Mononuclear cell (primary cell): ENCODE data around the gene UGT1A5. TPM values are rescaled to one million over a fixed set of nuclear protein-coding genes. Genes with fewer than 3 reads are reported as not detected.

Source experiments
- H3K27me3 ChIP-seq: 2 replicates; pipeline ENCODE4 v1.6.0; 2011; ENCODE audit warnings: low read length, control low read depth; ENCODE audit not compliant: insufficient read depth
- H3K4me1 ChIP-seq: 2 replicates; pipeline ENCODE4 v1.5.1; 2011; ENCODE audit warnings: mild to moderate bottlenecking, low read length, control low read depth; ENCODE audit not compliant: insufficient read depth
- H3K4me3 ChIP-seq: 2 replicates; pipeline ENCODE4 v1.5.1; 2011; ENCODE audit warnings: mild to moderate bottlenecking, low read length, moderate library complexity
- H3K9me3 ChIP-seq: 2 replicates; pipeline ENCODE4 v1.5.1; 2011; ENCODE audit warnings: low read depth, mild to moderate bottlenecking, control low read depth, low read length
- total RNA-seq: library from RNA; depleted of rRNA; stranded (reverse); fragments of >200 nt; gene quantifications from one replicate; pipeline ENCODE4 v1.2.3, GENCODE V29; 2012

The UGT1A5 gene
- not detected for total RNA-seq

DNA sequence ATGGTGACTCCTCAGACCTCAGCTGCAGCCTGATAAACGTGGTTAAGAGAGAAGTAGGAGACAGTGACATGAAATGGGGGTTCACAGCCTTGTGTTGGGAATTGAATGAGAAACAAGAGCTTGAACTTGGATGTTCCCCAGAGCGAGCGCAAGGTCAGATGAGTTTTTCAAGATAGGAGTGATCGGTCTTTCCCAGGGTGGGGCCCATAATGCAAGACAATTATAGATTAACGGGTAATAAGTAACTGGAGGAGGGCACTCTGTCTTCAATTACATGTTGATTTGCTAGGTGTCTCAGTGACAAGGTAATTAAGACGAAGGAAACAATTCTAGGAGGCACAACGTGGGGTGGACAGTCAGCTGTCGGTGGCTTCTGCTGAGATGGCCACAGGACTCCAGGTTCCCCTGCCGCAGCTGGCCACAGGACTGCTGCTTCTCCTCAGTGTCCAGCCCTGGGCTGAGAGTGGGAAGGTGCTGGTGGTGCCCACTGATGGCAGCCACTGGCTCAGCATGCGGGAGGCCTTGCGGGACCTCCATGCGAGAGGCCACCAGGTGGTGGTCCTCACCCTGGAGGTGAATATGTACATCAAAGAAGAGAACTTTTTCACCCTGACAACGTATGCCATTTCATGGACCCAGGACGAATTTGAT is at the start of gene UGT1A5:
TSS of gene UGT1A5 (plus strand) at position 297 of the 651 bp plus-strand sequence. CDS start at position 382, 85 bp downstream.
- Histone ChIP-seq H3K4me3 (no peak within 1 kb of the TSS), H3K27me3 (peaks cover 7% of the 10 kb centered on the region), H3K9me3 (no peaks in the 10 kb centered on the region), H3K4me1 (no peaks in the 10 kb centered on the region)

DNA sequence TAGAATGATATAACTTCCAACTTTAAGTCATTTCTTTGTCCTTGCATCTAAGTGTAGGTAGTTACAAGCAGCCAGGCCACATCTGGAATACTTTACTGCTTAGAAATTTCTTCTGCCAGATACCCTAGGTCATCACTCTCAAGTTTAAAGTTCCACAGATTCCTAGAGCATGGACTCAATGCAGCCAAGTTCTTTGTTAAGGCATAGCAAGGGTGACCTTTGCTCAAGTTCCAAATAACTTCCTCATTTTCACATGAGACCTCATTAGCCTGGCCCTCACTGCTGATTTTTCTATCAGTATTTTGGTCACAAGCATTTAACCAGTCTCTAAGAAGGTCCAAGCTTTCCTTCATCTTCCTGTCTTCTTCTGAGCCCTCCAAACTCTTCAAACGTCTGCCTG is 48.8 kb upstream of the UGT1A5 start:
- H3K9me3 ChIP-seq, result no peaks in the 10 kb centered on the region
- peaks cover 2% of the 10 kb centered on the region for H3K27me3 ChIP-seq
- H3K4me3 ChIP-seq, result no peak overlapping the region
- H3K4me1 ChIP-seq, result no peaks in the 10 kb centered on the region

DNA sequence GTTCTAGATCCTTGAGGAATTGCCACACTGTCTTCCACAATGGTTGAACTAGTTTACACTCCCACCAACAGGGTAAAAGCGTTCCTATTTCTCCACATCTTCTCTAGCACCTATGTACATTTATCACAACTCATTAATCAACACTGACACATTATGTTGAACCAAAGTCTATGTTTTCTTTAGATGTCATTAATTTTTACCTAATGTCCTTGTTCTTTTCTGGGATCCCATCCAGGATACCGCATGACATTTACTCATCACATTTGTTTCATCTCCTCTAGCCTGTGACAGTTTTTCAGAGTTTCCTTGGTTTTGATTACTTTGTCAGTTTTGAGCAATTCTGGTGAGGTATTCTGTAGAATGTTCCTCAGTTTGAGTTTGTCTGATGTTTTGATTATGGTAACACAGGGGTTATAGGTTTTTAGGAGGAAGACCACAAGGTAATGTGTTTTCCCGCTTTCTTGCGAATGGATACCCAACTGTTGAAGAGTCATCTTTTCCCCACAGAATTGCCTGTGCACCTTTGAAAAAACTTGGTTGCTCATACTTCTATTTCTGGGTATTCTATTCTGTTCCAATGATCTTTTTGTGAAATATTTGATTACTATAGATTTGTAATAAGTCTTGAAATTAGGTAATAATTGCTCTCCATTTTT is 44.0 kb upstream of the UGT1A5 start:
- H3K9me3 ChIP-seq, result no peaks in the 10 kb centered on the region
- peaks cover 2% of the 10 kb centered on the region for H3K27me3 ChIP-seq
- H3K4me3 ChIP-seq, result no peak overlapping the region
- no peaks in the 10 kb centered on the region for H3K4me1 ChIP-seq

DNA sequence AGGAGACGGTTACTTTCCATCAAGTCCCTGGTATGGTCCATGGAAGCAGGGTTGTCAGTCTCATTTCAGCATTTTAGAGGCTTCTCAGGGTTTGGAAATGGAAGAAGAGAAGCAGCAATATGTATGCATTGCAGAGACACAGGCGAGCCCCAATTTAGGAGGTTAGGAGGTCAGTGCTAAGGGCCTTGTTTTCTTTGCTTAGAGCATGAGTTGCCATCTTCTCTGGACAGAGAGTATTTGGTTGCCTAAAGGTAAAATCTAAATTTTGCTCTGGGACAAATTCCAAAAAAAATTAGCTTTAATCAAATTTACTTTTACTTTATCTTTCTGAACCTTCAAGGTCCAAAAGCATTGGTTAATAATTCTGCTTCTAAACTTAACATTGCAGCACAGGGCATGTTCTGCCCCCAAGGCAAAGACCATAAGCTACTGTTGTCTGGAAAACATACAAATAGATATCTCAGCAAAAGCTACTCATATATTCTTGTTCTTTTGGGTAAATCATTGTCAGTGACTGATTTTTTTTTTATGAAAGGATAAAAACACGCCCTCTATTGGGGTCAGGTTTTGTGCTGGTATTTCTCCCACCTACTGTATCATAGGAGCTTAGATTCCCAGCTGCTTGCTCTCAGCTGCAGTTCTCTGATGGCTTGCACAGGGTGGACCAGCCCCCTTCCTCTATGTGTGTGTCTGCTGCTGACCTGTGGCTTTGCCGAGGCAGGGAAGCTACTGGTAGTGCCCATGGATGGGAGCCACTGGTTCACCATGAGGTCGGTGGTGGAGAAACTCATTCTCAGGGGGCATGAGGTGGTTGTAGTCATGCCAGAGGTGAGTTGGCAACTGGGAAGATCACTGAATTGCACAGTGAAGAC is 41.2 kb upstream of the UGT1A5 start, which contains the start of gene UGT1A9:
TSS of gene UGT1A9 (plus strand) at position 609 of the 872 bp plus-strand sequence. CDS start at position 646, 37 bp downstream.
- Histone ChIP-seq H3K27me3 (peaks cover 2% of the 10 kb centered on the region), H3K4me3 (no peak within 1 kb of the TSS), H3K4me1 (no peaks in the 10 kb centered on the region), H3K9me3 (no peaks in the 10 kb centered on the region)

DNA sequence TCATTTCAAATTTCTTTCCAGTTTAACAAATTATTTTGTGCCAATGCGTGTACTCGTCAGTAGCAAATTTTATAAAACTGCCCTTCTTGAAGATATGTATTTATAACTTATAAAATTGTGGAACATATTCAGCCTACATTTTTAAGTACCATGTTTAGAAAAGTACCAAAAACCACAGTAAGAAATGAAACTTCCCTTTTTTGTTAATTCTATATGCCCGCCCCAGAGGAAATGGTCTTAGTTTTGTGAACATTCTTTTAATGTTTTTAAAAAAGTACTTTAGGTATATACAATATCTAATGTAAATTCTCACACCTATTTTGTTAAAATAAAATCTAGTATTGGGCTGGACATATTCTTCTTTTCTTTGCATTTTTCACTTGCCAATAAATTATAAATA is 39.8 kb upstream of the UGT1A5 start:
- H3K9me3 ChIP-seq, result no peaks in the 10 kb centered on the region
- H3K4me1 ChIP-seq, result no peaks in the 10 kb centered on the region
- no peak overlapping the region for H3K4me3 ChIP-seq
- peaks cover 2% of the 10 kb centered on the region for H3K27me3 ChIP-seq

DNA sequence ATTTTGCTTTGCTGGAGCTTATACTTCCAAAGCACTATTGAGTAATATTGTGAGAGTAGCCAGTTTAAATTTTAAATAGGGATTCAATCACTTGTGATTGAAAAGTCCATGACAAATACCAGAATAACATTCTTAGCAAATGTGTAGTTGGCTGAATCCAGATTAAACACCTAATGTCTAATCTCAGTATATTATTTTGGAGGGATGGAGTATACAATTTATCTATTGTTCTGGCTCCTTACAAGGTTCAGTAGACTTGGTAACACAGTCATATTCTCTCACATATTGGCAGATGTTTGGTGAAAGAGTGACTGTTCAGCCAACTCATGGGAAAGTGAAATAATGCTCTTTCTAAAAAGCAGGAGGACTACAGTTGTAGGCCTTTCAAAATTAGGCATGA is 38.8 kb upstream of the UGT1A5 start:
- no peaks in the 10 kb centered on the region for H3K9me3 ChIP-seq
- no peaks in the 10 kb centered on the region for H3K4me1 ChIP-seq
- H3K27me3 ChIP-seq, result peaks cover 2% of the 10 kb centered on the region
- H3K4me3 ChIP-seq, result no peak overlapping the region

DNA sequence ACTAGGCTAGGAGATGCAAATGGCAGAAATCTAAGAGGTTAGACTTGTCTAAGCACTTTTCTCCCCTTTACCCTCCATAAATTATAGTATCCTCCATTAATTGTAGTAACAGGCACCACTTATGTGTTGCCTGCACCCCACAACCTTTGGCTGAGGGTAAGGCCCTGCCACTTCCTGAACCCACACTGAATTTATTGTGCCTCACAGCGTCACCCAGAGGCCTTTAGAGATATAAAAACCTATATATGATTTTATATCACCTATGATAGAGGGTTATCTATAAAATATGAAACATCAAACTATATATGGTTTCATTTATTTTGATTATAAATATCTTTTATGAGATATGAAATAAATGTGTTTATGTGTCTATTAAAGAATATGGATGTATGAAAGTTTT is 38.4 kb upstream of the UGT1A5 start:
- H3K4me3 ChIP-seq, result no peak overlapping the region
- no peaks in the 10 kb centered on the region for H3K9me3 ChIP-seq
- peaks cover 2% of the 10 kb centered on the region for H3K27me3 ChIP-seq
- no peaks in the 10 kb centered on the region for H3K4me1 ChIP-seq

DNA sequence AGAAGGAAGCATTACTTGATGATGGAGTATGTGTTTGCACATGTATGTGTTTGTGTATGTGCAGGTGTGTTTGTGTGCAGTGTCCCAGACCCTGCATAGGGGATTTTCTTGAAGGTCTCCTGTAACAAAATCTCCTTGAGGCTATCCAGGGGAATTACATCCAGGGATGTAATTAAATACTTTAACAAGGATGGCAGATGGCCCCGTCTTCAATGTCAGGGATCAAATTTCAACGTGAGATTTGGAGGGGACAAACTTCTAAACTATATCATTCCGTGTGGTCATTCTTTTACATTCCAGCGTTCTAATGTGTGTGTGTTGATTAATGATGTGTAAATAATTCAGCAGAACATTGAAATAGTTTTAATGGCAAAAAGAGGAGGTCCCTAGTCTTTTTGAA is 37.7 kb upstream of the UGT1A5 start:
- H3K27me3 ChIP-seq, result peaks cover 2% of the 10 kb centered on the region
- no peaks in the 10 kb centered on the region for H3K4me1 ChIP-seq
- no peak overlapping the region for H3K4me3 ChIP-seq
- no peaks in the 10 kb centered on the region for H3K9me3 ChIP-seq

DNA sequence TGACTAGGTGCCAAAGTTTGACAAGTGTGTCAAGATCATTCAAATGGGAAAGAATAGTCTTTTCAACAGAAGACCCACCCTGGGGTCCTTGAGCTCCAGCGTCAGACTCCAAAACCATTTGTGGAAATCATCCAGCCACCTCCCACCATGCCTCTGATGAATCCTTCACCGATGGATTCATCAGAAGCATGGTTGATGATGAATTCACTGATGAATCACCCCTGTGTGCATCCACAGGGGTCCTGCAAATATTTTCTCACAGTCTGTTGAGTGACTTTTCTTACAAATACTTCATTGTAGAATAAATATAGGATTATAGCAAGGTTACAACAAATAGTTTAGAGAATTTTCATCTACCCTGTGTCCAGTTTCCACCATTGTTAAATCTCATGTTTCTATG is 36.7 kb upstream of the UGT1A5 start:
- no peak overlapping the region for H3K4me3 ChIP-seq
- no peaks in the 10 kb centered on the region for H3K9me3 ChIP-seq
- H3K4me1 ChIP-seq, result no peaks in the 10 kb centered on the region
- no peaks in the 10 kb centered on the region for H3K27me3 ChIP-seq

DNA sequence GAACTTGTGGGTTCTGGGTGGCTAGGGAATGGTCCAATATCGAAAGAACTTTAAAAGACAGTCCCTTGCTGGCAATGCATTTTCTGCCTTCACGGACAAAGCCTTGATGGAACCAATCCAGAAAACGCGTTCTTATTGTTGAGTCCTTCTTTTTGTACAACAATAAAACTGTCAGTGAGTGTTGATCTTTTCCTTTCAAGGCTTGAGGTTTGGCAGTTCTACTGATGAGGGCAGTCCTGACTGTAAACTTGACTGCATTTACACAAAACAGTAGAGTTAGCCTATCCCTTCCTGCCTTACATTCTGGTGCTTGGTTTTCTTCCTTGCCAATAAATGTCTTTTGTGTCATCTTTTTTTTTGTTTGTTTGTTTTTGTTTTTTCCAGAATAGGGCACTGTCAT is 33.5 kb upstream of the UGT1A5 start:
- no peaks in the 10 kb centered on the region for H3K27me3 ChIP-seq
- H3K9me3 ChIP-seq, result no peaks in the 10 kb centered on the region
- no peak overlapping the region for H3K4me3 ChIP-seq
- no peaks in the 10 kb centered on the region for H3K4me1 ChIP-seq

DNA sequence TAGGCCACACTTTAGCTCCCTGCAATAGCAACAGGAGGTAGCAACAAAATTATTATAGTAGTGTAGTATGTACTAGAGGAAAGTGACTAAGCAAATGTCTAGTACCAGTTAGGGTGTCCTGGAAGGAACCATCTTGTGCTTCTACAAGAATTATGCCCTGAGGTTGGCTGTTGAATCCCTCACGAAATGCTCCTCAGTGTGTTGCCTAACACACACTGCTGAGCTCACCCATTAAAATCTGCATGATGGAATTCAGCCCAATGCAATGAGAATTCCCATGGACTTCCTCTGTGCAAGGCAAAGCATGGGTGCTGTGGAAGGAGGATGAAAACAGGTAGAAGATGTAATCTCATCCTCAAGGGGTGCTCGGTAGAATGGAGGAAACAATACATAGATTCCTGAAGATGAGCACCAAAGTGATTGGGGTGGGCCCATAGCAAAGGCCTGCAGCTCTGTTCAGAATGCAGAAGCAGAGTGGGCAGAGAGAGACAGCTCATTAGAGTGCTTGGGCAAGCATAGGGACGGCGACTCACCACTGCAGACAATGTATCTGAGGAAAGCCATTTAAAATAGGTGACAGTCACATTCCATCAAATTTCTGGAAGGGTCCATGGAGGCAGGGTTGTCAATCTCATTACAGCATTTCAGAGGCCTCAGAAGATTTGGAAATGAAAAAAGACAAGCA is 32.2 kb upstream of the UGT1A5 start:
- no peaks in the 10 kb centered on the region for H3K4me1 ChIP-seq
- no peaks in the 10 kb centered on the region for H3K27me3 ChIP-seq
- H3K9me3 ChIP-seq, result no peaks in the 10 kb centered on the region
- H3K4me3 ChIP-seq, result no peak overlapping the region

DNA sequence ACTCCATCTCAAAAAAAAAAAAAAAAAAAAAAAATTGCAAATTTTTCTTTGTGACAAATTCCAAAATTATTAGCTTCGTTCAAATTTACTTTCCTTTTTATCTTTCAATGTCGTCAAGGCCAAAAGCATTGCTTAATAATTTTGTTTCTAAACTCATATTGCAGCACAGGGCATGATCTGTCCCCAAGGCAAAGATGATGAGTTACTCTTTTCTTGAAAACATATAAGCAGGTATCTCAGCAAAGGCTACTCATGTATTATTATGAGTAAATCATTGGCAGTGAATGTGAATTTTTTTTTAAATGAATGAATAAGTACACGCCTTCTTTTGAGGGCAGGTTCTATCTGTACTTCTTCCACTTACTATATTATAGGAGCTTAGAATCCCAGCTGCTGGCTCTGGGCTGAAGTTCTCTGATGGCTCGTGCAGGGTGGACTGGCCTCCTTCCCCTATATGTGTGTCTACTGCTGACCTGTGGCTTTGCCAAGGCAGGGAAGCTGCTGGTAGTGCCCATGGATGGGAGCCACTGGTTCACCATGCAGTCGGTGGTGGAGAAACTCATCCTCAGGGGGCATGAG is 31.1 kb upstream of the UGT1A5 start, which contains the start of gene UGT1A7:
TSS of gene UGT1A7 (plus strand) at position 381 of the 579 bp plus-strand sequence. CDS start at position 418, 37 bp downstream.
- Histone ChIP-seq H3K4me3 (no peak within 1 kb of the TSS), H3K9me3 (no peaks in the 10 kb centered on the region), H3K4me1 (no peaks in the 10 kb centered on the region), H3K27me3 (no peaks in the 10 kb centered on the region)

DNA sequence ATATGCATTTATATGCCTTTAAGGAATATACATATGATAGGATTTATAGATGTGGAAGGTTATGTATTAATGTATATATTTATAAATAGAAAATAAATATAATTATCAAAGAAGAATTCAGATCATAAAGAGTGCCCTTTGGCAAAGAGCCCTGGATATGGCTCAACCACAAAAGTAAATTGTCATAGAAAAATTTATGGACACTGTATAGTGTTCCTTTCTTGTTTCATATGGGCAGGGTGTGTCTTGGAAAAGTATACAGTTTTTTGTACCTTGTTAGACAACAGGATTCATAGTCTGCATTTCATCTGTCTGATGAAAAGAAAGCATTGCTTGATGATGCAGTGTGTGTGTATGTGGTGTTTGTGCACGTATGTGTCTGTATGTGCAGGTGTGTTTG is 28.1 kb upstream of the UGT1A5 start:
- no peaks in the 10 kb centered on the region for H3K4me1 ChIP-seq
- H3K27me3 ChIP-seq, result no peaks in the 10 kb centered on the region
- no peaks in the 10 kb centered on the region for H3K9me3 ChIP-seq
- no peak overlapping the region for H3K4me3 ChIP-seq

DNA sequence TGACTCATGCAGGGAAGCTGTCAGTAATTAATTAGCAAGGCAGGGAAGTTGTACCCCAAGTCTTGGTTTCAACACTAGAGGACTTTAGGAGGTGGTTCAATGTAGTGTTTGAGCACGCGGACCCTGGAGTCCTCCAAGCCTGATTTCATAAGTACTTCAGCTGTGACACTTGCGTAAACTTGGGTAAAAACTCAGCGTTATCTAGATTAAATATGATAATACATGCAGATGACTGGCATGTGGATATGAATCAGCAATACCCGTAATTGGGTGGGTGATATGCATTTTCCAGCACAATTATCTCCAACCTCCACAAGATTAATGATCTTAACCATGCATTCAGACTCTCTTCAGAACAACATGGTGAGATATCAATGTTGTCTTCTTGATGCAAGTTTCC is 25.8 kb upstream of the UGT1A5 start:
- no peaks in the 10 kb centered on the region for H3K4me1 ChIP-seq
- H3K4me3 ChIP-seq, result no peak overlapping the region
- no peaks in the 10 kb centered on the region for H3K9me3 ChIP-seq
- no peaks in the 10 kb centered on the region for H3K27me3 ChIP-seq
